NCI-H2029 (cell line): ENCODE measurements around the gene DIS3.
"Not testable (repeated sequence)": the region's sequence is repeated elsewhere in the genome, so short reads cannot be mapped to it uniquely, and the experiment has no call there.

Source experiments
- DNase-seq: peaks from one replicate; lab custom pipeline; 2025; lab: John Stamatoyannopoulos, UW

Gene DIS3

DNA sequence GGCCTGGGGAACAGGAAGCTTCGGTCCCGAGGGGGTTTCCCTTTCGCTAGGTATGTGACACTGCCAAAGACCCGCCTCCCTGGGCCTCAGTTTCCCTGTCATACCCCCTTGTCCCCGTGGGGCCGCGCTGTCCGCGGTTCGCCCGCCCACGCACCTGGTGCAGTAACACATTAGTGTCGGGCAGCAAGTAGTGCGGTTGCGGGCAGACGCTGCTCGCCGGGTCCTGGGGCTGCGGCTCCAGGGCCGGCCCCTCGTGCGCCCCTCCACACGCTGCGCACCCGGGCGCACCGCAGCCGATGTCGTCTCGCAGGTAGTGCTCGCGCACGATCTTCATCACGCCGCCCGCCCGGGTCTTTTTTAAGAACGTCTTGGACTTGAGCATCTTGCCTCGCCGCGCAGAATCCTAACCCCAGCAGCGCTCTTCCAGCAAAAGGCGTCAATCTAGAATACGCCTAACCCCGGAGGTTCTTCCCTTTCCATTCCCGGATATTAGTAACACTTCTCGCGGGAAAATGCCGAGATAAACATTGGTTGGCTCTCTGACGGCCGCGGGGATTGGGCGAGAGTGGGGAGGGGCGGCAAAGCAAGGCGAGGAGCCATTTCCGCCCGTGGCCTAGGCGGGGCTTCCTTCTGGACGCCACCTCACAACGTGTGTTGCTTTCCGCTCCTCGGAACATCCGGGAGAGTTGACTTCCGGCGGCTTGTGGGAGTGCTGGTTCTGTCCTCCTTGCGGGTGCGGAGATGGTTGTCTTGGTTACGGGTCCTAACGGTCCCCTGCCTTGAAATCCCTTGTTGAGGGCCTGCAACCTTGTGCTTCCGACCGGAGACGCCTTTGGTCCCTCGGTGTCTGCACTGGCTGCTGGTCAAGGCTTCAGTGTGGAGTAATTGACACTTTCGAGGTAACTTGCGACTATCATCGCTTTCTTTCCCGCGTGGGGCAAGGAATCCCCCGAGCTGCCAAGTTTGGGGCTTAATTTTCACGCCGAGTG, at the start of gene DIS3, which contains the start of gene PIBF1:
Gene DIS3, minus strand, starts transcription at position 450 of the 989 bp plus-strand sequence. Its CDS starts 68 bp downstream, at position 382.
Gene PIBF1, plus strand, starts transcription at position 683 of the 989 bp plus-strand sequence. CDS start 1,337 bp downstream, outside the sequence.
- DNase-seq, result peak; percentile 95

GRCh38 chr13:72823724-72824123, 42.0 kb upstream of the DIS3 start:
- DNase-seq, result no peak

DNA sequence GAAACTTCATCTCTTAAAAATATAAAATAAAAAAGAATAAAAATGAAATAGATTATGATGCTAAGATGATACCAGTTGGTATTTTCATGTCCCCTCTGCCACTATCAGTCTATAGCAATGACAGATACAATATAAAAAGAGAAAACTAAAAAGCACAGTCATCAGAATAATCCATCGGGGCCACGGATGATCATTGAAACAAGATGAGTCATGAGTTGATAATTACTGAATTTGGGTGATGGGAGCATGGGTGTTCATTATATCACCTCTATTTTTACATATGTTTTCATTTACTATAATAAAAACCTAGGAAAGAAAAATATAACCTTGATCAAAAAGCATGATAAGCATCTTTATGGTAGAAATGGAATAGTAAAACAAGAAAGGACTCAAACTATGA, 41.4 kb upstream of the DIS3 start:
- no peak for DNase-seq

DNA sequence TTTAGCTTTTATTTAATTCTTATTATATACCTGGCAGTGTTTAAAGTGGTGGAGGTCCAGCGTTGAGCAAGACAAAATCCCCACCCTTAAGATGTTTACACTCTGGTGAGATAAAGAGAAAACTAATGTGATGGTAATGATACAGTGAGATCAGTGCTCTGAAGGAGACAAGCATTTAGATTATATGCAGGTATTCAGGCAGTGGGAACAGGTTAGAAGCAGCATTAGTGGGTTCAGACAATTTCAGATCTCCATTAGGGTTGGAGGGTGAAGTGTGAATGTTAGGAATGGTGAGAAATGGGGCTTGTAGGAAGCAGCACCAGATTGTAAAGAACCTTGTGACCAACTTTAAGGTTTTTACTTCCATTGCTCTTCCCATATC, 39.2 kb upstream of the DIS3 start:
- DNase-seq, result no peak

DNA sequence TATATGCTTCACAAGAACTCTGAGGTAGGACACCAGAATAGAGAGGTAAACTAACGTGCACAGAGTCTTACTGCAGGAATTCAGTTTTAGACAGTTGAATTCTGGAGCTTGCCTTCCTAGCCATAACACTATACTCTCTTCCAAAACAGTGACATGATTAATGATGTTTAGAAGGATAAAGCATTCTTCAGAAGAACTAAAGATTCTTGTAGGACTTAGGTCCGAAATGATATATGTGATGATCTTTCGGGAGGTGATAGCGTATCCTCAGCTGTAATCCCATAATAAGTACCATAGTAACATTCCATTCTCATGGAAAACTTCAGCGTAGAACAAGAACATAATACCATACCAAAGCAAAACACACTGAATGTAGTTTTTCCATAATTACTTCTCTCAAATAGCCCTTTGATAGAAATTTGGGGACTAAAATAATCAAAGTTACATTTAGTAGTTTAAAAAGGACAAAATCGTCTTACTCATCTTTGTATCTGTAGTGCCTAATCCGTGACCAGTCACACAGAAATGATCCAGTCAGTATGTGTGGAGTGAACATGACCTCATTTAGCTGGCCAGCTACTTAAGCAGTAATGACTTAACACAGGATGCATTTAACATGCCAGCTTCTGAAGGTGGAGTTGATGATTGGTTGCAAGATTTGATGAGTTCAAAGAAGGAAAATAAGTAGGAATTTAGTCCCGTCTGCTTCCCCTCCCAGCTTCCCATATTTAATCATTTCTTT, 38.6 kb upstream of the DIS3 start:
- no peak for DNase-seq

DNA sequence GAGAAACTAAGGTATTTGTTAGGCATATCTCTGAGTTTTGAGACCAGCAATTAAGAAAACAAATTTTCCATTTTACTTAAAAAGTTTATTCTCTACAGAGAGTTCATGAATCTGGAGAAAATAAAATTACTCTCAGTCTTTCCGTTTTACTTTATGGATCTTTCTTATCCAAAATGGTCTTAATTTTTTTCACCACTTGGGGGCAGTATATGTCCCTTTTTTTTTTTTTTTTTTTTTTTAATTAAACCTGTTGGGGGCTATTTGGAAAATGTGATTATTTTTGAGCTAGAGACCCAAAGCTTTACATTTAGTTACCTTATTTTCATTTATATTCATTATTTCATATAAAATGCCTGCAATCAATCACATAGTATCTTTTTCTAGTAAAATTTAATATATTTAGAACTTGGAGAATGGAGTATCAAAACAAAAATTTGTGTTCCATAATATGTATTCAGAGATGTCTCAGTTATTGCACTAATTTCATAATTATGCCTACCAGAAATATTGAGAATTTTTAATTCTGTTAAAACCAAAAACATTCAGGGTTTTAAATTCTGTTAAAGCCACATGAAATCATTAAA, 27.3 kb upstream of the DIS3 start:
- DNase-seq, result no peak

DNA sequence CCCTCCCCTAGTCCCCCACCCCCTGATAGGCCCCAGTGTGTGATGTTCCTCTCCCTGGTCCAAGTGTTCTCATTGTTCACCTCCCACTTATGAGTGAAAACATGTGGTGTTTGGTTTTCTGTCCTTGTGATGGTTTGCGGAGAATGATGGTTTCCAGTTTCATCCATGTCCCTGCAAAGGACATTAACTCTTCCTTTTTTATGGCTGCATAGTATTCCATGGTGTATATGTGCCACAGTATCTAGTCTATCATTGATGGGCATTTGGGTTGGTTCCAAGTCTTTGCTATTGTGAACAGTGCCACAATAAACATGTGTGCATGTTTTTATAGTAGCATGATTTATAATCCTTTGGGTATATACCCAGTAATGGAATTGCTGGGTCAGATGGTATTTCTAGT, 24.8 kb upstream of the DIS3 start:
- DNase-seq, result not testable (repeated sequence)

DNA sequence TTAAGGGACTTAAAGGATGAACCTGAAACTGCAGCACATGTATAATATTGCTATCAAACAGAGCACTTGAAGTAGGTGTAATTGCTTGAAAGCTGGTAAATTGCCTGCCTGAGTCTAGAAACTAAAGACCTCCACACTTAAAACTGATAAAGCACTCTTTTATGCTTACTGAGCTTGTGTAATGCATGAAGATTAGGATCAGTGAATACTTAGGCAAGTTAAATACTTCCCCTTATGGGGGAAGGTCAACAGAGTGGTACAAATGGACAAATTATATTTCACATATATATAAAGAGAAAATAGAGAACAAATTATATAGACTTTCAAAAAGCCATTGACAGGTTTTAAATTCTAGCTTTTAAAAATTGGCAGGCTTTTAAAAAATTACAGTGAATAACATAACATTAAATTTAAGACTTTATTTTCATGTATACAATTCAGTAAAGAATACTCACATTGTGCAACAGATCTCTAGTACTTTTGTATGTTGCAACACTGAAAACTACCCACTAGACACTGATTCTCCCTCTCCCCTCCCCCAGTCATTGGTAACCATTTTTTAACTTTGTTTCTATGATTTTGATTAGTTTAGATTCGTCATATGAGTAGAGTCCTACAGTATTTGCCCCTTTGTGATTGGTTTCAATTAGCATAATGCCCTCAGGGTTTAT, 24.1 kb upstream of the DIS3 start:
- DNase-seq, result no peak

DNA sequence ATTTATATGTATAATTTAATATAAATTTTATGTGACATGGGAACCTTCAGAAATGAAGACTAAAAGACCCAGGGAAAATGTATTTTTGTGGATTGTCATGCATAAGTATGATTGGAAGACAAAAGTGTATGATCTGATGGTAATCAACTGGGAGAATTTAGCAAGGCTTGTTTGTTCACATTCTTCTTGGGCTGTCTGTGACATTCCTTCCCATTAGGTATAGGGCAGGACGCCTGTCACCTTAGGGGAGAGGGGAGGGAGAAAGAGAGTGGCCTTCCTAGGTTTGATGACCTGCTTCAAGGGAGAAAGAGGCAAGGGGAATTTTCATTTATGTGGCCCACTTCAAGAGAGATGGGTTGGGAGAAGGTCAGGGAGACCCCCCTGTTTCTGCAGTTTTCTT, 22.6 kb upstream of the DIS3 start:
- DNase-seq, result no peak

GRCh38 chr13:72798817-72799216, 17.1 kb upstream of the DIS3 start:
- DNase-seq, result no peak

DNA sequence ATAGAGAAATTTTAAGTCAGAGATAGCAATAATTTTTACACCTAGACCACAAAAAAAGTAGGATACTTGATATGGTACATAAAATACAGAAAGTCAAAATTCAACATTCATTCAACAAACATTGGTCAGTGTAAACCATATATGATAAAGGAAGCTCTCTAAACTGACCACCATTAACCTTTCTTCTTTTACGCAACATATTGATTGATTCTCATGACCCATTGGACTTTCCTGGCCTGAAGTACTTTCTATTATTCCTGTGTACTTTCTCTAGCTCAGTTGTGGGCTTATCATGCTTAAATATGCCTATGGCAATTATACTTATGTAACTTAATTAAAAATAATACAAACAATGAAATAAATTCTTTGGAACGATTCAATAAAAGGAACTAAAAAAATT, 10.9 kb upstream of the DIS3 start:
- DNase-seq, result no peak

DNA sequence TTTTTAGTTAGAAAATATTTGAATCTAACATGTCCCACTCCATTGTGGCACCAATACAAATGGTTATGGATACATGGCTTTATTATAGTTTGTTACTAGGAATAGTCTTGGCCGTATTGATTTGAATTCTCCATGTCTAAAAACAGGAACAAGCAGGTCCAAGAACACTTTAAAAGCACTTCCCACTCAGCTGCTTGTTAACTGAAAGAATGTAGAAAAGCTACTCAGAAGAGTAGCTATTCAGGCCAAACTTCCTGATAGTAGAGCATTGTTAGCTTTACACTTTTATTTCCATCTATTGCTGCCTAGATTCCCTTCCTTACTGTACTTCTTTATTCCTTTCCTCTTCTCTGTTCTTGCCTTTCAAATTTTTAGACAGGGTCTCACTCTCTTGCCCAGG, 7.1 kb upstream of the DIS3 start:
- DNase-seq, result no peak

DNA sequence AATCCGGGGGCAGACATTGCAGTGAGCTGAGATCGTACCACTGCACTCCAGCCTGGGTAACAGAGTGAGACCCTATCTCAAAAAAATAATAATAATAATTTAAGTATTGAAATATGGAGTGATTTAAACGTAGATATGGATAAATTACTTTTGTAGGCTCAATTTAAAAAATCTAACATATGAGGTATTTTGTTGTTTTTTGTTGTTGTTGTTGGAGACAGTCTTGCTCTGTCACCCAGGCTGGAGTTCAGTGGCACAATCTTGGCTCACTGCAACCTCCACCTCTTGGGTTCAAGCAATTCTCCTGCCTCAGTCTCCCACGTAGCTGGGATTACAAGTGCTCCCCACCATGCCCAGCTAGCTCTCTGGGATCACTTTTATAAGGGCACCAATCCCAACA, 3.0 kb upstream of the DIS3 start:
- not testable (repeated sequence) for DNase-seq

- DNase-seq, result no peak
Measured at GRCh38 chr13:72782717-72783116, 1.0 kb upstream of the DIS3 start.

- no peak for DNase-seq
Measured at GRCh38 chr13:72774019-72774418, 7.7 kb downstream of the DIS3 start.

DNA sequence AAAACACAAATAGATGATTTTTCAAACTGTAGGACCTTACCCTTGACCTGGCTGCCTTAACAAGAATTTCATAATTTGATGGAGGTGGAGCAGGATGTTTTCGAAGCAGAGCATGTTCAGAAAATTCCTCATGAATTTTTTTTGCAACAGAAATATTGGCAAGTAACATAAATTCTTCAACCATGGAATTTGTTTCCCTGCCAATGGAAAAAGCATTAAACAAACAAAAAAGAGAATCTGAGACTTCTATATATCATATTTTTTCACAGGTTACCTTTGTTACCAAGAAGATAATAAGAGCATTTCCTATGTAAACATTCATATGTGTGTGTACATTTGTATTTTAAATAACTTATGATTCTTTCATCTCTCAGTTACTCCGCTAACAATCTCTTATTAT, 18.3 kb downstream of the DIS3 start:
- no peak for DNase-seq

DNA sequence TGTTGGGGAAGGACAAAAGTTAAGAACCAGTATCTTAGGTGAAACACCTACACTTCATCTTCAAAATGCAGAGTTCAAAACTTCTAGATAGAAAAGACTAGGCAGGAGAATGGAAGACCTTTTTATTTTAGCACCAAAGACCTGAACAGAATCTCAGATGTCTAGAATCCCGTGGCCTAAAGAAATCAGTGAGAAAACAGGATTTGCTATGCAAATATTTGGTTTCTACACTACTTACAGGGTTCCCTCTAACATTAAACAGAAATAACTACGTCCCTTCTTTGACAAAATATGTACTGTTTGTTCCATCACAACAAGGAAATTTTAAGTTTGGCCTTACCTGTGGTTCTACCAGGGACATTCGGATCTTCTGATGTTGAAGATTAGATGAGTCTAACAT, 21.5 kb downstream of the DIS3 start:
- DNase-seq, result no peak

DNA sequence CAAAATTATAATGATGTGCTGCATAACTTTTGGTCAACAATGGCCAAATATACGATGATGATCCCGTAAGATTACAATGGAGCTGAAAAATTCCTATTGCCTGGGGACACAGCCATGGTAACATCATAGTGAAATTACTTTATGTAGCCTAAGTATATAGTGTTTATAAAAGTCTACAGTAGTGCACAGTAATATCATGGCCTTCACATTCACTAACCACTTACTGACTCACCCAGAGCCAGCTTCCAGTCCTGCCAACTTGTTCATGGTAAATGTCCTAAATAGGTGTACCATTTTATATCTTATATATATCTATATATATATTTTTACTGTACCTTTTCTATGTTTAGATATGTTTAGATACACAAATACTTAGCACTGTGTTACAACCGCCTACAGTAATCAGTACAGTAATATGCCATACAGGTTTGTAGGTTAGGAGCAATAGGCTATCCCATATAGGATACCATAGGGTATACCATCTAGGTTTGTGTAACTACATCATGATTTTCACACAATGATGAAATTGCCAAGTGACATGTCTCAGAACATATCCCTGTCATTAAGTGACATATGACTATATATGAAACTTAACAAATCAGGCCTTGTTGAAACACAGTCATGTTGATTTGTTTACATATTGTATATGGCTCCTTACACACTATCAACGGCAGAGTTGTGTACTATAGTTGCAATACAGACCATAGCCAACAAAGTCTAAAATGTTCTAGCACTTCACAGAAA, 23.7 kb downstream of the DIS3 start:
- DNase-seq, result no peak

GRCh38 chr13:72754111-72754510, 27.6 kb downstream of the DIS3 start:
- no peak for DNase-seq

GRCh38 chr13:72751220-72751619, 30.5 kb downstream of the DIS3 start:
- DNase-seq, result no peak

DNA sequence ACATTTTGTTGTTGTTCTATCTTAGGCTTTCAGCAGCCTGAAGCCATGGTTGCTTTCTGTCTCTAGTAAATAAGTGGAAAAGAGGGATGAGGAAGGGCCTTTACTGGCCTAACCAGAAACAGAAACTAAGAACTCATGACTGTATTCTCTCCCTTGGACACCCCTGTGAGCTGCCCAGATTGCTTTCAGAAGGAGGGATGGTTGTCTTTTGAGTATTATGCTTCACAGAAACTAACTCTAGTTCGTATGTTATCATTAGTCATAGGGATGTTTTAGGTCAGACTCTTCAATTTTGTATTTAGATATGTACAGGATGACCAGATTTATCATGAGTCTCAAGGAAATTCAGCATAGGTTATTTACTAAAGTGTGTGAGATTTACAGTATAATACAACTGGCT, 36.4 kb downstream of the DIS3 start:
- no peak for DNase-seq
